Pancreas (tissue), 10 donors: ENCODE measurements around the gene EVPL. TPM values are rescaled to one million over a fixed set of nuclear protein-coding genes. Genes with fewer than 3 reads are reported as not detected.
A peak's percentile ranks its signal among the peaks of the same experiment; 100 is the strongest.

Experiments used
- ATAC-seq, 4 donors: fragments of 200-7000 bp; cut with Tn5 transposase; one replicate each; pipeline versions ENCODE4 v1.8.0 to v1.9.1; 2020; ENCODE audit warnings: mild to moderate bottlenecking in 4 of 4, moderate library complexity in 4 of 4
- DNase-seq, 6 donors: peaks; one replicate each; pipeline ENCODE4 v3.0.0-alpha.2; 2020
- FAIRE-seq: peaks from 2 replicates; lab custom pipeline; 2012; peaks lifted over from hg19 to GRCh38; lab: Jason Lieb, UNC
- H3K27ac ChIP-seq, 4 donors: fragments of 200-600 bp; sonication (generic); 1 replicate in 3 of 4; 2 replicates in 1 of 4; pipeline versions ENCODE4 v1.5.0 to v1.8.0; 2020
- H3K27me3 ChIP-seq, 4 donors: fragments of 200-600 bp; one replicate each; pipeline ENCODE4 v1.8.0; 2021
- H3K36me3 ChIP-seq, 3 donors: fragments of 200-600 bp; sonication (generic) in 1 of 3; one replicate each; pipeline versions ENCODE4 v1.5.0 to v1.8.0; 2020 to 2021
- H3K4me1 ChIP-seq, 3 donors: fragments of 200-600 bp; one replicate each; pipeline ENCODE4 v1.8.0; 2021
- H3K4me3 ChIP-seq, 4 donors: fragments of 200-600 bp; sonication (generic) in 2 of 4; one replicate each; pipeline versions ENCODE4 v1.5.0 to v1.8.0; 2020 to 2021
- H3K9me3 ChIP-seq, 4 donors: fragments of 200-600 bp; one replicate each; pipeline ENCODE4 v1.8.0; 2021
- CTCF ChIP-seq, 4 donors: fragments of 200-600 bp; sonication (generic) in 3 of 4; IDR thresholded peaks; one replicate each; pipeline versions ENCODE4 v1.5.0 to v1.8.0; 2021; ENCODE audit warnings: antibody characterized with exemption in 4 of 4
- WGBS, 2 donors: extraction: QIAGEN DNeasy Blood & Tissue Kit; methylation state at CpG; one replicate each; pipeline ENCODE4 v1.1.7; 2013; 5-methylcytosine and 5-hydroxymethylcytosine counted together
- intact Hi-C, 3 donors: fragments of 100-400 bp; cut with DNase I; formaldehyde crosslinking; loops; one replicate each; pipeline versions ENCODE4 v1.11.1 to v1.14.2; 2022
- polyA plus RNA-seq, 2 donors: library from polyadenylated mRNA; stranded (reverse); fragments of 200-250 nt; gene quantifications; one replicate each; pipeline ENCODE4 v1.2.3, GENCODE V29; 2013
- total RNA-seq, 6 donors: library from RNA; stranded (reverse); fragmentation: NEBNext Ultra II Directional in 4 of 6; extraction: Animal tissue kit (Norgen Biotek cat#: 25700) in 4 of 6; gene quantifications; one replicate each; pipeline versions ENCODE4 v1.2.1 to v1.2.4, GENCODE V29; 2021 to 2023
- donor health status: healthy with polysubstance abuse.
- donor health status: DM: no; HTN: no; CAD: no; lungs with moderate emphysema.
- donor health status: DM: no; HTN: no; CAD: no.
- donor health status: control.
- donor health status: control.
- donor health status: Bipolar disorder and iron deficiency.
- donor health status: DM: yes; HTN: yes; CAD: no.
- donor health status: DM: no; HTN: no; CAD: no.
- donor health status: DM: no; HTN: no; CAD: no.
- donor health status: DM: yes; HTN: yes; CAD: no.

Gene EVPL
- total and polyA plus RNA-seq, 8 donors: 1.3 to 14.6 (median 3.3) TPM

- ATAC-seq: peak in 2 of 4 donors; percentile 17 to 25
- FAIRE-seq: no peak
- Histone ChIP-seq H3K36me3 (peaks cover 0 to 17% (median 2%) of the 10 kb centered on the region in 3 donors), H3K27ac (peak overlapping the region in 2 of 4 donors; percentile 20 to 53), H3K9me3 (no peaks in the 10 kb centered on the region), H3K4me3 (no peak overlapping the region), H3K27me3 (no peaks in the 10 kb centered on the region), H3K4me1 (peaks cover 8 to 25% (median 23%) of the 10 kb centered on the region in 3 donors)
- DNase-seq: no peak
- TF ChIP-seq CTCF (IDR thresholded peaks at IDR 0.05): no peak
- intact Hi-C loops: no loop called here
- WGBS, 2 donors: 78 to 79% methylated on average over 11 of the region's 11 CpGs
Observed at GRCh38 chr17:75959839-75960511, 67.1 kb downstream of the EVPL start.

DNA sequence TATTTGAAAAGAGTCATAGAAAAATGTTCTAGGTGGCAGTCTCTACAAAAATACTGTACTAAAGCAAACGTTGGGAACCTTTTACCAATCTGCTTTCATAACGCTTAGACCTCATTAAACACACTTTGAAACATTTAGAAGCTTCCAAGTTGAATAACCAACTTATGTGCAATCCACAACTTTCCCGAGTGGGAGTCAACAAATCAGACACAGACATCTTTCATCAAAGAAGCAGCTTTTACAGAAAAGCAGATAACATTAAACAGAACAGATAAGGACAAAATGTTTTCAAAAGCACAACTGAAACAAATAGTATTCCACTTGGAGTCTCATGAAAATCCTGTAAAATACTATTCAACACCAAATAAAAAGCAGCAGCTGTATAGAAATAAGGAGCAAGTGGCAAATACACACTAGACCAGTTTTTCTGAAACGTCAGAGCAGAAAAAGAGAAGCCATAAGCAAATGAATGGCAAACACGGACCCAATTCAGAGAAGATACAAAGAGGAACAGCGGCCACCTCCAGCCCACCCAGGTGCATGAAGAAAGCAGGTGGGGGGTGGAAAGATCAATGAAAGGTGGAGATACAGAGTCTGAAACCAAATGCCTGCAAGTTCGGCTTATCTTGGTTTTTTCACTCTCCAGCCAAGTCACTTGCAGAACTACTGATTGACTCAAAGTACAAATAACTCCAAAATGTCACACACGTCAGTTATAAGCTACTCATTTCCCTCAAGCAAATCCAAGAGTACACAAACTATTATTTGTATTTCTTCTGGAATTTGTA is 67.9 kb downstream of the EVPL start:
- Histone ChIP-seq H3K27ac (peak overlapping the region in 3 of 4 donors; percentile 6 to 53 (median 20)), H3K9me3 (no peaks in the 10 kb centered on the region), H3K4me1 (peaks cover 8 to 25% (median 23%) of the 10 kb centered on the region in 3 donors), H3K4me3 (no peak overlapping the region), H3K36me3 (peaks cover 0 to 24% (median 8%) of the 10 kb centered on the region in 3 donors), H3K27me3 (no peaks in the 10 kb centered on the region)
- DNase-seq (no peak), ATAC-seq (peak; percentile 81 to 90 (median 86)), FAIRE-seq (no peak)
- TF ChIP-seq CTCF (IDR thresholded peaks at IDR 0.05): no peak
- WGBS, 2 donors: 10% methylated on average over 8 of the region's 8 CpGs
- intact Hi-C loops: no loop called here

Other genes with a start within 250 kb of the EVPL start
- 10 to 100 TPM; 12.8 to 18.0 (median 14.0) TPM for gene UNK, start 242.5 kb downstream of the EVPL start, total RNA-seq
- gene UNK, start 242.5 kb downstream of the EVPL start, polyA plus RNA-seq: 10 to 100 TPM; 28.7 to 28.9 TPM
- 10 to 100 TPM in 3 of 6 donors, 1 to 10 TPM in 3; 4.7 to 23.6 (median 10.0) TPM for gene UNC13D, start 182.9 kb downstream of the EVPL start, total RNA-seq
- gene UNC13D, start 182.9 kb downstream of the EVPL start, polyA plus RNA-seq: 10 to 100 TPM; 17.9 to 29.0 TPM
- 10 to 100 TPM; 56.0 to 83.5 (median 62.9) TPM for gene WBP2, start 172.0 kb downstream of the EVPL start, total RNA-seq
- 100 to 1,000 TPM in 1 of 2 donors, 10 to 100 TPM in 1; 95.0 to 106 TPM for gene WBP2, start 172.0 kb downstream of the EVPL start, polyA plus RNA-seq
- 10 to 100 TPM in 4 of 6 donors, 1 to 10 TPM in 2; 4.2 to 58.2 (median 17.6) TPM for gene TRIM47, start 148.7 kb downstream of the EVPL start, total RNA-seq
- 10 to 100 TPM; 34.1 to 35.9 TPM for gene TRIM47, start 148.7 kb downstream of the EVPL start, polyA plus RNA-seq
- 10 to 100 TPM in 3 of 6 donors, 1 to 10 TPM in 3; 8.2 to 13.1 (median 10.3) TPM for gene TRIM65, start 130.4 kb downstream of the EVPL start, total RNA-seq
- 10 to 100 TPM in 1 of 2 donors, 1 to 10 TPM in 1; 9.8 to 12.5 TPM for gene TRIM65, start 130.4 kb downstream of the EVPL start, polyA plus RNA-seq
- gene MRPL38, start 122.4 kb downstream of the EVPL start, total RNA-seq: 10 to 100 TPM; 40.6 to 59.9 (median 45.9) TPM
- gene MRPL38, start 122.4 kb downstream of the EVPL start, polyA plus RNA-seq: 10 to 100 TPM; 95.3 to 95.8 TPM
- gene FBF1, start 86.3 kb downstream of the EVPL start, total RNA-seq: 10 to 100 TPM in 1 of 6 donors, 1 to 10 TPM in 5; 2.4 to 10.1 (median 3.9) TPM
- 10 to 100 TPM in 1 of 2 donors, 1 to 10 TPM in 1; 7.7 to 24.8 TPM for gene FBF1, start 86.3 kb downstream of the EVPL start, polyA plus RNA-seq
- gene ACOX1, start 48.1 kb downstream of the EVPL start, total RNA-seq: 10 to 100 TPM; 50.4 to 74.2 (median 59.4) TPM
- 10 to 100 TPM; 16.3 to 25.4 TPM for gene ACOX1, start 48.1 kb downstream of the EVPL start, polyA plus RNA-seq
- 10 to 100 TPM in 5 of 6 donors, 1 to 10 TPM in 1; 6.9 to 12.9 (median 12.3) TPM for gene TEN1, start 48.1 kb downstream of the EVPL start, total RNA-seq
- gene TEN1, start 48.1 kb downstream of the EVPL start, polyA plus RNA-seq: 10 to 100 TPM; 19.7 to 35.0 TPM
- gene CDK3, start 26.5 kb downstream of the EVPL start, total RNA-seq: 1 to 10 TPM; 1.9 to 6.3 (median 3.0) TPM
- 10 to 100 TPM; 32.2 to 34.7 TPM for gene CDK3, start 26.5 kb downstream of the EVPL start, polyA plus RNA-seq
- 10 to 100 TPM; 42.4 to 74.6 (median 55.3) TPM for gene SRP68, start 45.2 kb upstream of the EVPL start, total RNA-seq
- gene SRP68, start 45.2 kb upstream of the EVPL start, polyA plus RNA-seq: 10 to 100 TPM; 32.2 to 45.9 TPM
- under 1 TPM in 2 of 6 donors, not detected in 4; 0.12 to 0.19 TPM for gene GALR2, start 47.5 kb upstream of the EVPL start, total RNA-seq
- gene GALR2, start 47.5 kb upstream of the EVPL start, polyA plus RNA-seq: under 1 TPM in 1 of 2 donors, not detected in 1; 0.11 TPM
- under 1 TPM in 1 of 6 donors, not detected in 5; 0.06 TPM for gene ZACN, start 51.9 kb upstream of the EVPL start, total RNA-seq
- gene ZACN, start 51.9 kb upstream of the EVPL start, polyA plus RNA-seq: 1 to 10 TPM; 3.4 to 4.2 TPM
- 10 to 100 TPM; 38.4 to 81.3 (median 49.8) TPM for gene EXOC7, start 76.5 kb upstream of the EVPL start, total RNA-seq
- 100 to 1,000 TPM in 1 of 2 donors, 10 to 100 TPM in 1; 97.1 to 103 TPM for gene EXOC7, start 76.5 kb upstream of the EVPL start, polyA plus RNA-seq
- gene FOXJ1, start 113.9 kb upstream of the EVPL start, total RNA-seq: 1 to 10 TPM in 1 of 6 donors, under 1 TPM in 5; 0.14 to 1.2 (median 0.36) TPM
- gene FOXJ1, start 113.9 kb upstream of the EVPL start, polyA plus RNA-seq: 1 to 10 TPM; 2.4 to 5.7 TPM
- gene RNF157, start 213.2 kb upstream of the EVPL start, total RNA-seq: 1 to 10 TPM in 5 of 6 donors, under 1 TPM in 1; 0.87 to 4.0 (median 2.8) TPM
- 1 to 10 TPM; 3.4 to 6.4 TPM for gene RNF157, start 213.2 kb upstream of the EVPL start, polyA plus RNA-seq
- 10 to 100 TPM; 17.8 to 34.6 (median 24.6) TPM for gene UBALD2, start 238.0 kb upstream of the EVPL start, total RNA-seq
- 10 to 100 TPM; 21.8 to 30.0 TPM for gene UBALD2, start 238.0 kb upstream of the EVPL start, polyA plus RNA-seq